PC-3 (cell line): ENCODE measurements around the gene SAP30L. TPM values are rescaled to one million over a fixed set of nuclear protein-coding genes. Genes with fewer than 3 reads are reported as not detected.

ENCODE experiments used
- ATAC-seq: fragments of 200-7000 bp; cut with Tn5 transposase; 2 replicates; pipeline ENCODE4 v1.9.1; 2020; ENCODE audit warnings: mild to moderate bottlenecking, moderate library complexity
- BruUV-seq: library from RNA; stranded (reverse); fragments of 400-500 nt; replicated peaks from 2 replicates; lab custom pipeline; 2021; lab: Mats Ljungman, UMichigan
- CTCF ChIA-PET: fragments of 300-600 bp; sonication (Branson Sonifier 250); formaldehyde crosslinking; loops from one replicate; lab custom pipeline; 2022; ENCODE audit warnings: antibody characterized with exemption; lab: Charles Lee
- POLR2A ChIA-PET: fragments of 300-600 bp; sonication (Branson Sonifier 250); formaldehyde crosslinking; loops from one replicate; lab custom pipeline; 2022; ENCODE audit warnings: antibody characterized with exemption; ENCODE audit not compliant: unreplicated experiment; lab: Charles Lee
- DNase-seq: peaks from one replicate; pipeline ENCODE4 v3.0.0-alpha.2; 2015
- H2AFZ ChIP-seq: fragments of 300-600 bp; sonication (generic); 2 replicates; pipeline ENCODE4 v1.6.0; 2016; ENCODE audit warnings: antibody characterized with exemption, low read length
- H3F3A ChIP-seq: fragments of 300-600 bp; sonication (generic); one replicate; pipeline ENCODE4 v1.6.0; 2017; ENCODE audit warnings: antibody characterized with exemption, low read length, control low read depth, mild to moderate bottlenecking; ENCODE audit not compliant: unreplicated experiment
- H3K27ac ChIP-seq: fragments of 300-600 bp; sonication (generic); 2 replicates; pipeline ENCODE4 v1.5.1; 2016; ENCODE audit warnings: mild to moderate bottlenecking, low read length
- H3K27me3 ChIP-seq: fragments of 300-600 bp; sonication (generic); 2 replicates; pipeline ENCODE4 v1.6.1; 2016; ENCODE audit warnings: low read length, mixed read lengths
- H3K36me3 ChIP-seq: fragments of 300-600 bp; sonication (generic); 2 replicates; pipeline ENCODE4 v1.6.1; 2016; ENCODE audit warnings: low read depth, mixed run types, low read length, mixed read lengths
- H3K4me1 ChIP-seq: fragments of 300-600 bp; sonication (generic); 2 replicates; pipeline ENCODE4 v1.5.1; 2016; ENCODE audit warnings: low read length; ENCODE audit not compliant: insufficient read depth
- H3K4me2 ChIP-seq: fragments of 300-600 bp; sonication (generic); 2 replicates; pipeline ENCODE4 v1.6.0; 2016; ENCODE audit warnings: low read length
- H3K4me3 ChIP-seq: fragments of 300-600 bp; sonication (generic); 2 replicates; pipeline ENCODE4 v1.5.1; 2016; ENCODE audit warnings: mild to moderate bottlenecking, low read length, mixed read lengths
- H3K79me2 ChIP-seq: fragments of 300-600 bp; sonication (generic); 2 replicates; pipeline ENCODE4 v1.6.1; 2017; ENCODE audit warnings: low read length, mixed read lengths
- H3K9ac ChIP-seq: fragments of 300-600 bp; sonication (generic); 2 replicates; pipeline ENCODE4 v1.6.0; 2016; ENCODE audit warnings: mild to moderate bottlenecking, low read length
- H3K9me2 ChIP-seq: fragments of 300-600 bp; sonication (generic); replicated peaks from 2 replicates; pipeline ENCODE4 v1.6.1; 2016; ENCODE audit warnings: mixed run types, low read length, mixed read lengths
- H3K9me3 ChIP-seq: fragments of 300-600 bp; sonication (generic); 2 replicates; pipeline ENCODE4 v1.6.1; 2016; ENCODE audit warnings: low read length, mixed read lengths
- H4K20me1 ChIP-seq: fragments of 300-600 bp; sonication (generic); 2 replicates; pipeline ENCODE4 v1.6.1; 2016; ENCODE audit warnings: low read length, mixed read lengths
- EZH2 ChIP-seq: fragments of 300-600 bp; sonication (generic); IDR thresholded peaks from one replicate; pipeline ENCODE4 v1.6.1; 2017; ENCODE audit warnings: antibody characterized with exemption, mild to moderate bottlenecking, low read length; ENCODE audit not compliant: unreplicated experiment
- EZH2phosphoT487 ChIP-seq: fragments of 300-600 bp; sonication (generic); IDR thresholded peaks from 2 replicates; pipeline ENCODE4 v1.6.1; 2018; ENCODE audit warnings: mild to moderate bottlenecking, antibody characterized with exemption, low read length, borderline replicate concordance
- intact Hi-C: fragments of 100-400 bp; cut with micrococcal nuclease; formaldehyde crosslinking; loops from 2 replicates; pipeline ENCODE4 v1.9.0; 2023
- total RNA-seq: library from RNA; depleted of rRNA; stranded (reverse); fragments of >200 nt; gene quantifications from 2 replicates; pipeline ENCODE4 v1.2.3, GENCODE V29; 2014
- TF ChIP-seq, protein P1 (sequence below): fragments of 300-600 bp; sonication (generic); conservative IDR thresholded peaks from 2 replicates; pipeline ENCODE4 v1.5.1; 2017; ENCODE audit warnings: antibody characterized with exemption, low read depth, mild to moderate bottlenecking, low read length

Gene SAP30L
- total RNA-seq, 1 experiment from 2014 or later, result 36.0 TPM

DNA sequence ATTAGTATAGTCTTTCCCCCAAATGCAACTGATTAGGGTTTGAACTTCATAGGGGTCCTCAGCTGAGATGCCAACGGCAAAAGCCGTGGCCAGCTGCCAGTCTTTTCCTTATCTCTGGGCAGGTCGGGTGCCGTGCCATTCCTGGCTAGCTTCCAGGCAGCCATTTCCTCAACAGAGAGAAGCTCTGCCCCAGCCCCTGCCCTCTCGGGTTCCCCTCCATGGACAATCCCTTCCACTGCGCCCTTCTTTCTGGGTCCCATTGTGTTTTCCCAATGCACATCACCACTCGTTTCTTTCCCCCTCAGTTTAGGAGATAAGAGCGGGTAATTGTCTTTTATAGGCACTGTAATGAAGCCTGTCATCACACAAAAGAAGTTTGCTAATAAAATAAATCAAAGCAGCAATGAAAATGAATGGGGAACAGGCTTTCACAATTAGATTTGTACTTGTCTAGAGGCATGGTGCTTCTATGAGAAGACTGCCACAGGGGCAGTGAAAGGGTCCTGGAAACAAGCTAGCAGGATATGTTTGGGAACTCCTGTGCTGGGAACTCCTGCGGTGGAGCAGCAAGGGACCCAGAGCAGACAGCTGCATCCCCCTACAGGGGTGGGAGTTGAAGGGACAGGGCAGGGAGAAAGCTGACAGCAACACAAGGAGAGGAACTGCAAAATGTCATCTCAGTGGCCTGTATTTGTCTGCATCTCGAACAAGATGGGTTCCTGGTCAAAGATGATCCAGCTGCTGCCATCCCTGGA, 48.0 kb upstream of the SAP30L start:
- CTCF ChIA-PET, result no interaction called here
- no peaks in the 10 kb centered on the region for H4K20me1 ChIP-seq
- H2AFZ ChIP-seq, result no peak overlapping the region
- no peaks in the 10 kb centered on the region for H3K9me3 ChIP-seq
- peaks cover 10% of the 10 kb centered on the region; the same call in 1 of the 2 replicates for H3K4me1 ChIP-seq
- no peaks in the 10 kb centered on the region for H3K79me2 ChIP-seq
- H3K27ac ChIP-seq, result no peak overlapping the region
- no peaks in the 10 kb centered on the region; the same call in 1 of the 2 replicates for H3K36me3 ChIP-seq
- H3F3A ChIP-seq, result no peaks in the 10 kb centered on the region
- DNase-seq (no peak), ATAC-seq (no peak)
- H3K9me2 ChIP-seq, result no peaks in the 10 kb centered on the region
- BruUV-seq, result no TSS peak
- H3K4me3 ChIP-seq, result no peak overlapping the region
- H3K4me2 ChIP-seq, result no peak overlapping the region
- no peak overlapping the region for H3K9ac ChIP-seq
- intact Hi-C loops, result no loop called here
- POLR2A ChIA-PET, result no interaction called here
- TF ChIP-seq EZH2 (no peak), EZH2phosphoT487 (no peak)
- TF ChIP-seq, protein P1, sequence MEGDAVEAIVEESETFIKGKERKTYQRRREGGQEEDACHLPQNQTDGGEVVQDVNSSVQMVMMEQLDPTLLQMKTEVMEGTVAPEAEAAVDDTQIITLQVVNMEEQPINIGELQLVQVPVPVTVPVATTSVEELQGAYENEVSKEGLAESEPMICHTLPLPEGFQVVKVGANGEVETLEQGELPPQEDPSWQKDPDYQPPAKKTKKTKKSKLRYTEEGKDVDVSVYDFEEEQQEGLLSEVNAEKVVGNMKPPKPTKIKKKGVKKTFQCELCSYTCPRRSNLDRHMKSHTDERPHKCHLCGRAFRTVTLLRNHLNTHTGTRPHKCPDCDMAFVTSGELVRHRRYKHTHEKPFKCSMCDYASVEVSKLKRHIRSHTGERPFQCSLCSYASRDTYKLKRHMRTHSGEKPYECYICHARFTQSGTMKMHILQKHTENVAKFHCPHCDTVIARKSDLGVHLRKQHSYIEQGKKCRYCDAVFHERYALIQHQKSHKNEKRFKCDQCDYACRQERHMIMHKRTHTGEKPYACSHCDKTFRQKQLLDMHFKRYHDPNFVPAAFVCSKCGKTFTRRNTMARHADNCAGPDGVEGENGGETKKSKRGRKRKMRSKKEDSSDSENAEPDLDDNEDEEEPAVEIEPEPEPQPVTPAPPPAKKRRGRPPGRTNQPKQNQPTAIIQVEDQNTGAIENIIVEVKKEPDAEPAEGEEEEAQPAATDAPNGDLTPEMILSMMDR, result no peak
- H3K27me3 ChIP-seq, result no peaks in the 10 kb centered on the region

DNA sequence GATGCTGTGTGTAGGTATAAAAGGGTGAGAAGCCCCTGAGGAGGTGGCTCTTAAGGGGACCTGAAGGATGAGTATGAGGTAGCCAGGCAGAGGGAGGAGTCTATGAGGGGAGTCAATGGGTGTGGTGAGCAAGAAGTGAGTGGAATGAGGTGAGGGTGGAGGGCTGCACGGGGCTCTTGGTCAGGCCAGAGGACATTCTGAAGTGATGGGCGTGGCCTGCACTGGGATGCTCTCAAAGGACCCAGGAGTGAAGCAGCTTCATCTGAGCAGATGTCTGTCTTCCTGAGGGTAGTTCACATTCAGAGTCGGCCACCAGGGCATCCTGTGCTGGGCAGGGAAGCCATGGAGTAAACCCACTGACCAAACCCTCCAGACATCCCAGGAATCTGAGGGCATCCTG, 45.1 kb upstream of the SAP30L start:
- Histone ChIP-seq H3F3A (no peaks in the 10 kb centered on the region), H3K79me2 (no peaks in the 10 kb centered on the region), H3K27me3 (no peaks in the 10 kb centered on the region), H3K9ac (no peak overlapping the region), H4K20me1 (no peaks in the 10 kb centered on the region), H3K4me3 (no peak overlapping the region), H3K4me2 (no peak overlapping the region), H3K27ac (no peak overlapping the region), H3K4me1 (peaks cover 16% of the 10 kb centered on the region), H2AFZ (no peak overlapping the region), H3K9me2 (no peaks in the 10 kb centered on the region), H3K9me3 (no peaks in the 10 kb centered on the region), H3K36me3 (no peaks in the 10 kb centered on the region)
- no TSS peak for BruUV-seq
- ChIA-PET POLR2A (no interaction called here), CTCF (no interaction called here)
- no peak for ATAC-seq
- no peak for DNase-seq
- TF ChIP-seq EZH2 (no peak), EZH2phosphoT487 (no peak)
- TF ChIP-seq, protein P1, result no peak
- intact Hi-C loops, result loop anchor here (10.0 kb wide), 1 partner anchor 66 kb away; no protein-coding TSS in a partner anchor

DNA sequence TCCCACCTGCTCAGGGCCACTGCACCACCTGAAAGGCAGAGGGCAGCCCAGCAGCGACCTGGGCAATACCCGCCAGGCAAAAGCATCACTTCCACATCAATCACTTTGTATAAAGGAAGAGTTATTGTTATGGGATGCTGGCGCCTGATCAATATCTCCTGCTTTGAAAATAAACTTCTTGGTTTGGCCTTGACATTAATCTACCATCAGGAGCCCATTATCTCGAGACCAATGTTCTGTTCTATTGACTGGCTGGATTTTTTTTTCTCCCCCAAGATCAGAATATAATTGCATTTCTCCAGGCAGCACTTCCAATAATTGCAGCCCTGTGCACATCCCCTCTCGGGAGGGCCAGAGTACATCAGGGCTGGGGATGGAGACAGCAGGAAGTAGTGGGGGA, 44.4 kb upstream of the SAP30L start:
- Histone ChIP-seq H3K4me1 (peaks cover 16% of the 10 kb centered on the region), H3K27ac (no peak overlapping the region), H3K9me3 (no peaks in the 10 kb centered on the region), H2AFZ (no peak overlapping the region), H3K9me2 (no peaks in the 10 kb centered on the region), H4K20me1 (no peaks in the 10 kb centered on the region), H3K36me3 (no peaks in the 10 kb centered on the region), H3K4me2 (no peak overlapping the region), H3K79me2 (no peaks in the 10 kb centered on the region), H3F3A (no peaks in the 10 kb centered on the region), H3K4me3 (no peak overlapping the region), H3K9ac (no peak overlapping the region), H3K27me3 (no peaks in the 10 kb centered on the region)
- TF ChIP-seq EZH2, result no peak
- TF ChIP-seq, protein P1, result no peak
- no peak for TF ChIP-seq EZH2phosphoT487
- DNase-seq, result no peak
- CTCF ChIA-PET, result no interaction called here
- no TSS peak for BruUV-seq
- POLR2A ChIA-PET, result no interaction called here
- intact Hi-C loops, result loop anchor here (10.0 kb wide), 1 partner anchor 67 kb away; no protein-coding TSS in a partner anchor
- no peak for ATAC-seq
